A549 (cell line): ENCODE results near the gene UNC5C. TPM values are rescaled to one million over a fixed set of nuclear protein-coding genes. Genes with fewer than 3 reads are reported as not detected.

Experiments used
- ATAC-seq, 2 experiments: fragments of 200-7000 bp in 1 of 2; fragments of >200 bp in 1 of 2; cut with Nextera tagmentation in 1 of 2; cut with Tn5 transposase in 1 of 2; 3 replicates each; pipeline versions ENCODE4 v1.8.0 to v1.9.1; 2018 to 2020; ENCODE audit warnings: mild to moderate bottlenecking in 1 of 2, moderate library complexity in 1 of 2
- CTCF ChIA-PET: fragments of 300-600 bp; sonication (Branson Sonifier 250); formaldehyde crosslinking; extraction: SDS; loops from one replicate; lab custom pipeline; 2021; ENCODE audit warnings: antibody characterized with exemption, inconsistent platforms; lab: Yijun Ruan, JAX
- POLR2A ChIA-PET: fragments of 350-600 bp; formaldehyde crosslinking; extraction: SDS; loops from one replicate; lab custom pipeline; 2021; ENCODE audit warnings: antibody characterized with exemption, inconsistent platforms; lab: Yijun Ruan, JAX
- DNase-seq, 2 experiments: peaks; one replicate each; pipeline versions ENCODE4 v3.0.0 to v3.0.0-alpha.2; 2011 to 2016; ENCODE audit warnings: low read depth in 1 of 2, low spot score in 1 of 2
- FAIRE-seq: peaks from 2 replicates; lab custom pipeline; 2011; peaks lifted over from hg19 to GRCh38; lab: Jason Lieb, UNC
- H3K27ac ChIP-seq, 2 experiments: fragments of >200 bp; sonication (Bioruptor Twin); formaldehyde crosslinking; 3 replicates each; pipeline ENCODE4 v1.5.1; 2016 to 2017
- H3K4me1 ChIP-seq: fragments of >200 bp; sonication (Bioruptor Twin); formaldehyde crosslinking; 3 replicates; pipeline ENCODE4 v1.6.1; 2016
- H3K4me2 ChIP-seq: fragments of >200 bp; sonication (Bioruptor Twin); formaldehyde crosslinking; 3 replicates; pipeline ENCODE4 v1.6.1; 2016
- H3K4me3 ChIP-seq: fragments of >200 bp; sonication (Bioruptor Twin); formaldehyde crosslinking; 3 replicates; pipeline ENCODE4 v1.5.1; 2016
- H3K9me3 ChIP-seq: fragments of >200 bp; sonication (Bioruptor Twin); formaldehyde crosslinking; 3 replicates; pipeline ENCODE4 v1.6.1; 2016
- BCL3 ChIP-seq: fragments of >200 bp; sonication (Bioruptor Twin); formaldehyde crosslinking; IDR thresholded peaks from 3 replicates; pipeline ENCODE4 v1.6.1; 2016
- CBX2 ChIP-seq: fragments of 200-600 bp; sonication (generic); IDR thresholded peaks from 2 replicates; pipeline ENCODE4 v1.6.1; 2016; ENCODE audit warnings: low read depth, mild to moderate bottlenecking, borderline replicate concordance
- EHMT2 ChIP-seq: fragments of 200-600 bp; sonication (generic); IDR thresholded peaks from 2 replicates; pipeline ENCODE4 v1.6.1; 2016; ENCODE audit warnings: antibody characterized with exemption, low read depth, mild to moderate bottlenecking, moderate library complexity
- FOSL2 ChIP-seq, 2 experiments: fragments of 450-650 bp in 1 of 2; fragments of >200 bp in 1 of 2; sonication (Bioruptor Twin) in 1 of 2; formaldehyde crosslinking; IDR thresholded peaks; 2 replicates each; pipeline versions ENCODE4 v1.5.0 to v1.6.1; 2016 to 2020; ENCODE audit warnings: mild to moderate bottlenecking in 1 of 2, moderate library complexity in 1 of 2
- HDAC2 ChIP-seq: fragments of 200-600 bp; sonication (generic); IDR thresholded peaks from 2 replicates; pipeline ENCODE4 v1.6.1; 2016
- HES2 ChIP-seq: fragments of >200 bp; sonication (Bioruptor Twin); formaldehyde crosslinking; IDR thresholded peaks from 2 replicates; pipeline ENCODE4 v1.6.1; 2016
- HMGXB4 ChIP-seq: fragments of 250-450 bp; sonication (Bioruptor Pico); IDR thresholded peaks from 2 replicates; pipeline ENCODE4 v1.5.0; 2021; ENCODE audit warnings: mild to moderate bottlenecking, moderate library complexity, borderline replicate concordance
- JUN ChIP-seq, 2 experiments: fragments of >200 bp; sonication (Bioruptor Twin); formaldehyde crosslinking; IDR thresholded peaks; 2 replicates in 1 of 2; 3 replicates in 1 of 2; pipeline ENCODE4 v1.6.1; 2016 to 2017
- MYC ChIP-seq: IDR thresholded peaks from 2 replicates; pipeline ENCODE4 v1.6.1; 2012; ENCODE audit warnings: mild to moderate bottlenecking, inconsistent platforms, low read length, improper control_type of control experiment, borderline replicate concordance
- RAD21 ChIP-seq, 2 experiments: fragments of >200 bp in 1 of 2; sonication (Bioruptor Twin) in 1 of 2; formaldehyde crosslinking in 1 of 2; IDR thresholded peaks in 1 of 2; conservative IDR thresholded peaks in 1 of 2; 2 replicates in 1 of 2; 3 replicates in 1 of 2; pipeline ENCODE4 v1.6.1; 2012 to 2018; ENCODE audit warnings: inconsistent platforms in 1 of 2
- REST ChIP-seq: fragments of 200-600 bp; sonication (generic); IDR thresholded peaks from 2 replicates; pipeline ENCODE4 v1.6.1; 2016; ENCODE audit warnings: antibody characterized with exemption, mild to moderate bottlenecking, moderate library complexity
- TFCP2L1 ChIP-seq: fragments of 250-450 bp; sonication (Bioruptor Pico); IDR thresholded peaks from 2 replicates; pipeline ENCODE4 v1.5.0; 2021; ENCODE audit warnings: mild to moderate bottlenecking
- TP53 ChIP-seq: fragments of 250-450 bp; sonication (Bioruptor Pico); IDR thresholded peaks from 2 replicates; pipeline ENCODE4 v1.5.0; 2021; ENCODE audit warnings: mild to moderate bottlenecking, moderate library complexity
- ZSCAN20 ChIP-seq: fragments of 250-450 bp; sonication (Bioruptor Pico); IDR thresholded peaks from 2 replicates; pipeline ENCODE4 v1.8.0; 2022; ENCODE audit warnings: mild to moderate bottlenecking, moderate library complexity
- WGBS: methylation state at CpG from one replicate; pipeline ENCODE4 v1.1.6; 2017; ENCODE audit errors: missing lambda C conversion rate; 5-methylcytosine and 5-hydroxymethylcytosine counted together
- polyA plus RNA-seq, 4 experiments: library from polyadenylated mRNA; depleted of rRNA in 3 of 4; stranded (reverse); fragments of >200 nt; fragmentation: RNase III in 1 of 4; extraction: RNeasy Plus Mini Kit Qiagen cat#74134 plus additional on column Dnase treatment in 1 of 4; gene quantifications; 2 replicates in 3 of 4; 3 replicates in 1 of 4; pipeline ENCODE4 v1.2.3, GENCODE V29; 2011 to 2017

Gene UNC5C
- polyA plus RNA-seq, 2 of the 4 experiments (the other 2 are of a cell fraction): 0.13 TPM; not detected in 1

GRCh38 chr4:95183656-95184408 is 364.9 kb downstream of the UNC5C start:
- POLR2A ChIA-PET: no interaction called here
- no peak overlapping the region for H3K4me3 ChIP-seq
- DNase-seq: no peak
- TF ChIP-seq FOSL2 (IDR thresholded peaks at IDR 0.05) (no peak), FOSL2 (CRISPR knock-in tag; IDR thresholded peaks at IDR 0.05) (no peak), BCL3 (no peak)
- TF ChIP-seq, all 56 proteins: peak for 0
- 79% methylated on average over 5 of the region's 5 CpGs for WGBS
- no peak overlapping the region for H3K27ac ChIP-seq
- H3K4me1 ChIP-seq: no peaks in the 10 kb centered on the region
- CTCF ChIA-PET: interaction anchor here (1.2 kb wide), 1 partner anchor 19 kb away, joined by 3 read pairs; no protein-coding TSS in a partner anchor
- no peak for FAIRE-seq
- no peak for ATAC-seq
- no peaks in the 10 kb centered on the region for H3K9me3 ChIP-seq
- H3K4me2 ChIP-seq: no peak overlapping the region

GRCh38 chr4:95181996-95182306 is 366.8 kb downstream of the UNC5C start:
- ATAC-seq (no peak), FAIRE-seq (no peak), DNase-seq (no peak)
- no peaks in the 10 kb centered on the region for H3K9me3 ChIP-seq
- WGBS: 50% methylated on average over 2 of the region's 2 CpGs
- TF ChIP-seq EHMT2 (no peak), RAD21 (conservative IDR thresholded peaks at IDR 0.05 in 1 of 2, IDR thresholded peaks at IDR 0.05 in 1 of 2) (no peak), TFCP2L1 (CRISPR knock-in tag) (no peak), TP53 (CRISPR knock-in tag) (no peak), HDAC2 (no peak), HES2 (no peak), HMGXB4 (CRISPR knock-in tag) (no peak), ZSCAN20 (CRISPR knock-in tag) (no peak), REST (no peak), CBX2 (no peak), JUN (IDR thresholded peaks at IDR 0.05) (no peak), MYC (no peak)
- no peak overlapping the region for H3K4me2 ChIP-seq
- H3K4me1 ChIP-seq: no peaks in the 10 kb centered on the region
- H3K27ac ChIP-seq: no peak overlapping the region
- ChIA-PET CTCF (interaction anchor here (0.7 to 1.0 kb wide), 3 partner anchors 16 to 23 kb away, joined by 3 read pairs; no protein-coding TSS in a partner anchor), POLR2A (no interaction called here)
- no peak overlapping the region for H3K4me3 ChIP-seq
